ENCODE results near the gene TMEM201. TPM values are rescaled to one million over a fixed set of nuclear protein-coding genes. Genes with fewer than 3 reads are reported as not detected.

Gene TMEM201
- total RNA-seq, 1 donor from 2014 or later = 35.1 TPM

DNA sequence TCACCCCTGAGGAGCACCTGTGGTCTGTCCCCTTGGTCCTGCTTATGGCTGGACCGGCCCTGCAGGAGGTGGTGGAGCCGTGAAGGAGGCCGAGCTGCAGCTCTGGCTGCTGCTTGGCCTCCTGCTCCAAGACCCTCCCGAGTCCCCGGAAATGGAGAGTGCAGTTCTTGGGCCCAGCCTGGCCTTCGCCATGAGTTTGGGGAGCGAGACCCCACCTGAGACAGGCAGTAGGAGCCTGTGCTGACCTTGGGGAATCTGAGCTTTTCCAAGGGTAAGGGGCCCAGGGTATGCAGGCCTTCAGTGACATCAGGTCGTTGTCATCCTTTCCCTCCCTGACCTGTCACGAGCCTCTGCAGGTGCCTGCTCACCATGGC, 14.1 kb downstream of the TMEM201 start:
- H3K27me3 Mint-ChIP-seq (ENCODE audit: unreplicated experiment) = peaks cover 4% of the 10 kb centered on the region
- DNase-seq = no peak
- no peaks in the 10 kb centered on the region for H3K36me3 Mint-ChIP-seq (ENCODE audit: unreplicated experiment)
- TF ChIP-seq, protein P1, sequence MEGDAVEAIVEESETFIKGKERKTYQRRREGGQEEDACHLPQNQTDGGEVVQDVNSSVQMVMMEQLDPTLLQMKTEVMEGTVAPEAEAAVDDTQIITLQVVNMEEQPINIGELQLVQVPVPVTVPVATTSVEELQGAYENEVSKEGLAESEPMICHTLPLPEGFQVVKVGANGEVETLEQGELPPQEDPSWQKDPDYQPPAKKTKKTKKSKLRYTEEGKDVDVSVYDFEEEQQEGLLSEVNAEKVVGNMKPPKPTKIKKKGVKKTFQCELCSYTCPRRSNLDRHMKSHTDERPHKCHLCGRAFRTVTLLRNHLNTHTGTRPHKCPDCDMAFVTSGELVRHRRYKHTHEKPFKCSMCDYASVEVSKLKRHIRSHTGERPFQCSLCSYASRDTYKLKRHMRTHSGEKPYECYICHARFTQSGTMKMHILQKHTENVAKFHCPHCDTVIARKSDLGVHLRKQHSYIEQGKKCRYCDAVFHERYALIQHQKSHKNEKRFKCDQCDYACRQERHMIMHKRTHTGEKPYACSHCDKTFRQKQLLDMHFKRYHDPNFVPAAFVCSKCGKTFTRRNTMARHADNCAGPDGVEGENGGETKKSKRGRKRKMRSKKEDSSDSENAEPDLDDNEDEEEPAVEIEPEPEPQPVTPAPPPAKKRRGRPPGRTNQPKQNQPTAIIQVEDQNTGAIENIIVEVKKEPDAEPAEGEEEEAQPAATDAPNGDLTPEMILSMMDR (IDR thresholded peaks at IDR 0.05; ENCODE audit: partially characterized antibody, unreplicated experiment) = no peak
- no peak overlapping the region for H3K27ac Mint-ChIP-seq (ENCODE audit: unreplicated experiment)
- H3K9me3 Mint-ChIP-seq (ENCODE audit: unreplicated experiment) = no peaks in the 10 kb centered on the region
- H3K4me3 Mint-ChIP-seq (ENCODE audit: unreplicated experiment) = no peak overlapping the region
- no peaks in the 10 kb centered on the region for H3K4me1 Mint-ChIP-seq (ENCODE audit: low read depth, unreplicated experiment)

DNA sequence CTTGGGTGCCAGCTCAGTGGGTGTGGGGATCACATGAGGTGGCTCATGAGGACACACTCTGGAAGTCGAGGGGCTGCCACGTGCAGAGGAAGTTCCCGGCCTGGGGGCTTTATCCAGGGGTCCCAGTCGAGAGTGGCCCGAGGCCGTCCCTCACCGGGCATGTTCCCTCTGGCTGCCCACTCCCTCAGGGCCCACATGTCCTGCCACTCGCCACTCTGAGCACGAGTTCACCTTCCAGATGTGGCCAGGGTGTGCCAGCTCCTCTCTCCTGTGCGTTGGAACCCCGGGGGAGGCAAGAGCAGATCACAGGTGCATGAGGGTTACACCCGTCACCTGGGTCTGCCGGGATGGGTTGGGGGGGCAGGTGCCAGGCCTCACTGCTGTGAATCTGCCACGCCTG, 14.6 kb downstream of the TMEM201 start:
- peaks cover 5% of the 10 kb centered on the region for H3K27me3 Mint-ChIP-seq (ENCODE audit: unreplicated experiment)
- no peak overlapping the region for H3K27ac Mint-ChIP-seq (ENCODE audit: unreplicated experiment)
- TF ChIP-seq, protein P1 (IDR thresholded peaks at IDR 0.05; ENCODE audit: partially characterized antibody, unreplicated experiment) = no peak
- no peak overlapping the region for H3K4me3 Mint-ChIP-seq (ENCODE audit: unreplicated experiment)
- no peak for DNase-seq
- H3K4me1 Mint-ChIP-seq (ENCODE audit: low read depth, unreplicated experiment) = no peaks in the 10 kb centered on the region
- H3K36me3 Mint-ChIP-seq (ENCODE audit: unreplicated experiment) = no peaks in the 10 kb centered on the region
- no peaks in the 10 kb centered on the region for H3K9me3 Mint-ChIP-seq (ENCODE audit: unreplicated experiment)

DNA sequence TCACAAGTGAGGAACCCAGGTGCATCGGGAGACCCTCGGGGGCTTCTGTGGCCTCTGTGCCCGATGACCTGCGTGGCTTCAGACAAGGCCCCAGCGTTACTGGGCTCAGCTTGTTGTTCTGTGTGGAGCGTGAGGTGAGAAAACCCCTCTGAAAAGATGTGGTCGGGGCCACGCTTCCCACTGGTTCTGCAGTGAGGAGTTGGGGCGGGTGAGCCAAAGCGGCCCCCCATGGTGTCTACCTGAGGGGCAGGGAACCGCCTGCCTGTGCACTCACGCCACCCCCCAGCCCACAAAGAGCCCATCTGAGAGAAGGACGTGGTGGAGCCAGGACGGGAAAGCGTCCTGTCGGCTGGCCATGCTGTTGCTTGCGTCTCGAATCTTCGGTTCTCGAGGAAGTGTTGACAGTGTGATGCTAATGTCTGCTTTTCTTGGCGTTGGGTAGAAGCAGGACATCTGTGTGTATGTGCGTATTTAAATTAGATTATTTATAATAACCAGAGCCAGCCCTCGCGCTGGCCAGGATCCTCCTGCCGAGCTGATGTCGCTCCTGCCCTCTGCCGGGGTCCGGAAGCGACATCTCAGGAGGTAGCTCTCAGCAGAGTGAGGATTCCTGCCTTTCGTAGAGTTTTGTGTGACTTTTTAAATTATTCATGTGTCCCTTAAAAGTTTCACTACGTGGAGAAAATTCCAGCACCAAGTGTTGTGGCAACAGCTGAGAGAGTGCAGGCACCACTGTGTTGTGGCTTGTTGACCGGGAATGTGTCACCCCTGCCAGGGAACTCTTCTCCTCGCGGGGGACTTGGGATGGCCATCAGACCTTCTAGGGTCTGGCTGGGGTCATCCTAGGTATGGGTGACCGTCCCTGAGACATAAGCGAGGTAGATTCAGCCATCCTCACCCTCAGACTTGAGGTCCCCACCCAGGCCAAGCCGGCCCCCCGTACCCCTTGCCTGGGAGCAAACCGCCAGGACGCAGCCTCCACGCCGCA, 15.3 kb downstream of the TMEM201 start:
- TF ChIP-seq, protein P1 (IDR thresholded peaks at IDR 0.05; ENCODE audit: partially characterized antibody, unreplicated experiment) = no peak
- no peaks in the 10 kb centered on the region for H3K4me1 Mint-ChIP-seq (ENCODE audit: low read depth, unreplicated experiment)
- H3K36me3 Mint-ChIP-seq (ENCODE audit: unreplicated experiment) = no peaks in the 10 kb centered on the region
- H3K27me3 Mint-ChIP-seq (ENCODE audit: unreplicated experiment) = peaks cover 5% of the 10 kb centered on the region
- no peak overlapping the region for H3K4me3 Mint-ChIP-seq (ENCODE audit: unreplicated experiment)
- no peak overlapping the region for H3K27ac Mint-ChIP-seq (ENCODE audit: unreplicated experiment)
- no peak for DNase-seq
- no peaks in the 10 kb centered on the region for H3K9me3 Mint-ChIP-seq (ENCODE audit: unreplicated experiment)

DNA sequence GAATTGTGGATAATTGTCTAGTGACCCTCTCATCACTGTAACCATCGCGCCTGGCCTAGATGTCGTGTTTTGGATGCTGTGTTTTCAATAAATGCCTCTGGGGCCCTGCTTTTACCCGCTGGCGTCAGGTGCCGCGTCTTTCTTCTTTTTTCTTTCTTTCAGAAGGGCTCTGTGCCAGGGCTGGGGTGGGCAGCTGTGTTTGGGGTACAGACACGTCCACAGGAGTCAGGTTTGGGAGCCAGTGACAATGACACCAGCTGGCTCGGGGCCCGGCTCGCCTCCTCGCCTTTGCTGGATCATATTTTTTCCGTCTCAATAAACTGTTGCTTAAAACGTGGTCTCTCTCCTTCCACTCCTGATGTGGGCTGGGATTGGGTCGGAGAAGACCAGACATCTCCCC, 16.1 kb downstream of the TMEM201 start:
- H3K36me3 Mint-ChIP-seq (ENCODE audit: unreplicated experiment) = no peaks in the 10 kb centered on the region
- H3K4me3 Mint-ChIP-seq (ENCODE audit: unreplicated experiment) = no peak overlapping the region
- TF ChIP-seq, protein P1 (IDR thresholded peaks at IDR 0.05; ENCODE audit: partially characterized antibody, unreplicated experiment) = no peak
- no peak overlapping the region for H3K27ac Mint-ChIP-seq (ENCODE audit: unreplicated experiment)
- no peaks in the 10 kb centered on the region for H3K4me1 Mint-ChIP-seq (ENCODE audit: low read depth, unreplicated experiment)
- no peak for DNase-seq
- H3K27me3 Mint-ChIP-seq (ENCODE audit: unreplicated experiment) = peaks cover 5% of the 10 kb centered on the region
- H3K9me3 Mint-ChIP-seq (ENCODE audit: unreplicated experiment) = no peaks in the 10 kb centered on the region

DNA sequence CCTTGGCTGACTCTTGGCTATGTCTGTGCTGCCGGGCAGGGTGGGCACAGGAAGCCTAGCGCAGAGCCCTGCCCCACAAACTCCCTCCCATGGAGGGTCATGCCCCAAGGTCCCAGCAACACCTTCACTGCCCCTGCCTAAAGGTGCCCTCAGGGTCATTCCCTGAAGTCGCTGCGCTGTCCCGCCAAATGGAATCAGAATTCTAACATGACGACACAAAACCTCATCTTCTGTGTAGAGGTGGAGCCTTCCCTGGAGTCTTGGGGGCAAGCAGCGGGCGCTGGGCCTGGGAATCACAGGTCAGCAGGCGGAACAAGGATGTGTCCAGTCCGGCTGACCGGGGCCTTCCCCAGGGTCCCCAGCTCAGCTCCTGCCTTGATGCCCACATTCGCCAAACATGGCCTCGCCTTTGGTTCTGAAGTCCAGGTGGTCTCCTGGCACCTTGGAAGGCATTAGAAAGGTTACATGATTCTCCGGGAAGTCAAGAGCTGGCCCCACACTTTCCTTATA, 17.3 kb downstream of the TMEM201 start:
- no peaks in the 10 kb centered on the region for H3K4me1 Mint-ChIP-seq (ENCODE audit: low read depth, unreplicated experiment)
- no peak for DNase-seq
- no peaks in the 10 kb centered on the region for H3K9me3 Mint-ChIP-seq (ENCODE audit: unreplicated experiment)
- no peak overlapping the region for H3K27ac Mint-ChIP-seq (ENCODE audit: unreplicated experiment)
- no peak overlapping the region for H3K4me3 Mint-ChIP-seq (ENCODE audit: unreplicated experiment)
- peaks cover 5% of the 10 kb centered on the region for H3K27me3 Mint-ChIP-seq (ENCODE audit: unreplicated experiment)
- TF ChIP-seq, protein P1 (IDR thresholded peaks at IDR 0.05; ENCODE audit: partially characterized antibody, unreplicated experiment) = no peak
- no peaks in the 10 kb centered on the region for H3K36me3 Mint-ChIP-seq (ENCODE audit: unreplicated experiment)
